ENCODE data around the gene IRGM.
"Not testable (repeated sequence)": the region's sequence is repeated elsewhere in the genome, so short reads cannot be mapped to it uniquely, and the experiment has no call there.

IRGM gene

GRCh38 chr5:150851039-150851438 is 4.7 kb downstream of the IRGM start:
- Mint-ChIP-seq H3K27ac (no peak overlapping the region), H3K36me3 (no peaks in the 10 kb centered on the region), H3K27me3 (no peaks in the 10 kb centered on the region), H3K4me3 (no peak overlapping the region), H3K9me3 (peaks cover 4% of the 10 kb centered on the region), H3K4me1 (peaks cover 22% of the 10 kb centered on the region)
- no peak for ATAC-seq

GRCh38 chr5:150853561-150853960 is 7.2 kb downstream of the IRGM start:
- Mint-ChIP-seq H3K27me3 (no peaks in the 10 kb centered on the region), H3K4me3 (peak overlapping the region; percentile 75), H3K9me3 (peaks cover 4% of the 10 kb centered on the region), H3K4me1 (peaks cover 9% of the 10 kb centered on the region), H3K27ac (peak overlapping the region; percentile 84), H3K36me3 (no peaks in the 10 kb centered on the region)
- peak; percentile 79 for ATAC-seq

DNA sequence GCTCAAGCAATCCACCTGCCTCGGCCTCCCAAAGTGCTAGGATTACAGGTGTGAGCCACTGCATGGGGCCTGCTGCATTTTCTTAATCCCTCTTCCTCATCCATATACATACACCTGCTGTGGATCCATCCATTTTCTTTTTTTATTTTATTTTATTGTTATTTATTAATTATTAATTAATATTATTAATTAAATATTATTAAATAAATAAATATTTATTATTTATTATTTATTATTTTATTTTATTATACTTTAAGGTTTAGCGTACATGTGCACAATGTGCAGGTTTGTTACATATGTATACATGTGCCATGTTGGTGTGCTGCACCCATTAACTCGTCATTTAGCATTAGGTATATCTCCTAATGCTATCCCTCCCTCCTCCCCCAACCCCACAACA is 10.4 kb downstream of the IRGM start:
- H3K4me1 Mint-ChIP-seq, H3K27ac Mint-ChIP-seq, ATAC-seq, H3K4me3 Mint-ChIP-seq, H3K27me3 Mint-ChIP-seq, H3K36me3 Mint-ChIP-seq: not testable (repeated sequence)
- peaks cover 11% of the 10 kb centered on the region for H3K9me3 Mint-ChIP-seq

GRCh38 chr5:150860246-150860821 is 14.0 kb downstream of the IRGM start:
- Mint-ChIP-seq H3K4me3 (no peak overlapping the region), H3K4me1 (no peaks in the 10 kb centered on the region), H3K27me3 (no peaks in the 10 kb centered on the region), H3K36me3 (no peaks in the 10 kb centered on the region), H3K27ac (no peak overlapping the region), H3K9me3 (peaks cover 24% of the 10 kb centered on the region)
- no peak for ATAC-seq

GRCh38 chr5:150862070-150862469 is 15.7 kb downstream of the IRGM start:
- Mint-ChIP-seq H3K27ac (no peak overlapping the region), H3K27me3 (no peaks in the 10 kb centered on the region), H3K9me3 (peaks cover 23% of the 10 kb centered on the region), H3K4me1 (no peaks in the 10 kb centered on the region), H3K36me3 (no peaks in the 10 kb centered on the region), H3K4me3 (no peak overlapping the region)
- ATAC-seq, result no peak

GRCh38 chr5:150879358-150879757 is 33.0 kb downstream of the IRGM start:
- H3K4me1 Mint-ChIP-seq, result no peaks in the 10 kb centered on the region
- H3K36me3 Mint-ChIP-seq, result peaks cover 6% of the 10 kb centered on the region
- H3K9me3 Mint-ChIP-seq, result peaks cover 21% of the 10 kb centered on the region
- H3K4me3 Mint-ChIP-seq, result no peak overlapping the region
- no peak for ATAC-seq
- no peak overlapping the region for H3K27ac Mint-ChIP-seq
- no peaks in the 10 kb centered on the region for H3K27me3 Mint-ChIP-seq

DNA sequence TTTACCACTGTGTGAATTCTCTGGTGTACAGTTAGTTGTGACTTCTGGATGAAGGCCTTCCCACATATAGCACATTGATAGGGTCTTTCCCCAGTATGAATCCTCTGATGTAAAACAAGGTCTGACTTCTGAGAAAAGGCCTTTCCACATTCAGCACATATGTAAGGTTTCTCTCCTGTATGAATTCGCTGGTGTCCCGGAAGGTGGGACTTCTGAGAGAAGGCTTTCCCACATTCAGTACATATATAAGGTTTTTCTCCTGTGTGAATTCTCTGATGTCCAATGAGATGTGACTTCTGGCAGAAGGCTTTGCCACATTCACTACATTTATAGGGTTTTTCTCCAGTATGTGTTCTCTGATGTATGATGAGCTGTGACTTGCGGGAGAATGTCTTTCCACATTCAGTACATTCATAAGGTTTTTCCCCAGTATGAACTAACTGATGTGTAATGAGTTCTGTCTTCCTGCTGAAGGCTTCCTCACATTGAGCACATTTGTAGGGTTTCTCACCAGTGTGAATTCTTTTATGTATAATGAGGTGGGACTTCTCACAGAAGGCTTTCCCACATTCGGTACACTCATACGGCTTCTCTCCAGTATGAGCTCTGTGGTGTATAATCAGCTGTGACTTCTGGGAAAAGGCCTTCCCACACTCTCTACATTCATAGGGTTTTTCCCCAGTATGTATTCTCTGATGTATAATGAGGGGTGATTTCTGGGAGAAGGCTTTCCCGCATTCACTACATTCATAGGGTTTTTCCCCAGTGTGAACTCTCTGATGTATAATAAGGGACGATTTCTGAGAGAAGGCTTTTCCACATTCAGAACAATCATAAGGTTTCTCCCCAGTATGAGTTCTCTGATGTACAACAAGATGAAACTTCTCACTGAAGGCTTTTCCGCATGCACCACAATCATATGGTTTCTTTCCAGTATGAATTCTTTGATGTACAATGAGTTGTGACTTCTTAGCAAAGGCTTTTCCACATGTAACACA is 49.4 kb downstream of the IRGM start:
- Mint-ChIP-seq H3K4me3 (no peak overlapping the region), H3K9me3 (peaks cover 53% of the 10 kb centered on the region), H3K27me3 (peaks cover 14% of the 10 kb centered on the region), H3K36me3 (peaks cover 66% of the 10 kb centered on the region), H3K4me1 (no peaks in the 10 kb centered on the region), H3K27ac (no peak overlapping the region)
- ATAC-seq, result no peak
